Left cardiac atrium (tissue), 4 donors: ENCODE results near the gene ADAMTS4. TPM values are rescaled to one million over a fixed set of nuclear protein-coding genes. Genes with fewer than 3 reads are reported as not detected.

Source experiments
- ATAC-seq, 2 donors: fragments of 200-7000 bp; cut with Tn5 transposase; one replicate each; pipeline ENCODE4 v1.9.1; 2020; ENCODE audit warnings: mild to moderate bottlenecking in 2 of 2, moderate library complexity in 2 of 2
- DNase-seq: peaks from one replicate; pipeline ENCODE4 v3.0.0-alpha.2; 2020
- intact Hi-C, 2 donors: fragments of 100-400 bp; cut with DNase I; formaldehyde crosslinking; loops; one replicate each; pipeline versions ENCODE4 v1.14.1 to v1.15.1; 2022 to 2023
- total RNA-seq, 2 donors: library from RNA; stranded (reverse); fragmentation: NEBNext Ultra II Directional; extraction: Animal tissue kit (Norgen Biotek cat#: 25700); gene quantifications; one replicate each; pipeline ENCODE4 v1.2.1, GENCODE V29; 2021
- donor health status: DM: no; HTN: yes; CAD: no.
- donor health status: DM: no; HTN: yes; CAD: no; lungs with severe emphysema.
- donor health status: DM: yes; HTN: yes; CAD: no.
- donor health status: Dilated cardiomyopathy.

Gene ADAMTS4
- total RNA-seq, 2 donors from 2014 or later, result 16.5 to 117 TPM

DNA sequence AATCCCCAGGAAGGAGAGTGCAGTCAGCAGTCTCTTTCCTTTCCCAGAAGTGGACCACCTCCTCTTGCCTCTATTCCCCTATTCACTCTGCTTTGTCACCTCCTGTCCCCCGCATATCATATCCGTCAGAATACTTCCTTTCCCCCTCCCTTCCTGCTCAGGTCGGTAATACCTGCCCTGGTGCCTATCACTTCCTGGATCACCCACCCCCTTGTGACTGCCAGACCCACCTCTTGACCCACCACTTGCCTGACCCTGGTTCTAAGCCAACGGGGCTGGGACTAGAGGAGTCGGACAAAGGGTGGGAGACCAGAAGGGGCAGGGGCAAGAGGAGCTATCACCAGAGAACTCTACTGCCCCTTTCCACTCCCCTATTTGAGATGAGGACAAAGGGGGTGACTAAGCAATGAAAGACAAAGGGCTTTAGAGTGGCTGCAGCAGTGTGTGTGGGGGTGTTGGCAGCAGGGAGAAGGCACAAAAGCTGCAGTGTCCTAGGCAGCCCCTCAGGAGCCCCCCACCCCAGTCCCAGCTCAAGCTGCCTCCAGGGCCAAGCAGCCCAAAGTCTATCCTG lies 1.7 kb upstream of the ADAMTS4 start:
- DNase-seq (peak; percentile 30), ATAC-seq (no peak)
- intact Hi-C loops, result no loop called here

DNA sequence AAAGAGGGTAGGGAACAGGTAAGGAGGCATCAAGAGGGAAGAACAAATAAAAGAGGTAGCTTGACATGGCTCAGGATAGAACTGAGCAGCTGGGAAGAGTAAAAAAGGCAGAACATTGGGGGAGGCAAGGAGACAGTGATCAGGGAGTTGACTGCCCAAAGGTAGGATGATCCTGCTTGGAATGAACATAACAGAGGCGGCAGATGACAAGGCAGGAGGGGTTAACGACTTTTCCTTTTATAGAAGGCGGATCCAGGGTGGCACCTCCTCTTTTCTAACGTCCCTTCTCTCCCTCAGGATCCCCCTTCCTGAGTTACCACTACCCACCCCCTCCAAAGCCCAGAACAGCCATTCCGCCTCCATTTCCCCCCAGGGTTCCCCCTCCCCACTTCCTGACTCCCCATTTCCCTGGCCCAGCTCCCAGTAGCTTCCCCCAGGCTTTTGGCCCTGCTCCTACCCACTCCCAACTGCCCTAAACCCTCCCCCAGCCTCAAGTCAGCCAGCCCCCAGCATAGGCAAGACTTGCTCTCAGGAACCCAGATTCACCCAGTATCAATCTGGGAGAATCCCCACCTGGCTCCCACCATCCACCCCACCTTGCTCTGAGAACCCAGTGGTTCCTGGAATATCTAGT lies 769 bp upstream of the ADAMTS4 start:
- ATAC-seq (no peak), DNase-seq (peak; percentile 58)
- intact Hi-C loops, result loop anchor here (10.0 kb wide), 2 partner anchors 175 to 185 kb away; no protein-coding TSS in a partner anchor

DNA sequence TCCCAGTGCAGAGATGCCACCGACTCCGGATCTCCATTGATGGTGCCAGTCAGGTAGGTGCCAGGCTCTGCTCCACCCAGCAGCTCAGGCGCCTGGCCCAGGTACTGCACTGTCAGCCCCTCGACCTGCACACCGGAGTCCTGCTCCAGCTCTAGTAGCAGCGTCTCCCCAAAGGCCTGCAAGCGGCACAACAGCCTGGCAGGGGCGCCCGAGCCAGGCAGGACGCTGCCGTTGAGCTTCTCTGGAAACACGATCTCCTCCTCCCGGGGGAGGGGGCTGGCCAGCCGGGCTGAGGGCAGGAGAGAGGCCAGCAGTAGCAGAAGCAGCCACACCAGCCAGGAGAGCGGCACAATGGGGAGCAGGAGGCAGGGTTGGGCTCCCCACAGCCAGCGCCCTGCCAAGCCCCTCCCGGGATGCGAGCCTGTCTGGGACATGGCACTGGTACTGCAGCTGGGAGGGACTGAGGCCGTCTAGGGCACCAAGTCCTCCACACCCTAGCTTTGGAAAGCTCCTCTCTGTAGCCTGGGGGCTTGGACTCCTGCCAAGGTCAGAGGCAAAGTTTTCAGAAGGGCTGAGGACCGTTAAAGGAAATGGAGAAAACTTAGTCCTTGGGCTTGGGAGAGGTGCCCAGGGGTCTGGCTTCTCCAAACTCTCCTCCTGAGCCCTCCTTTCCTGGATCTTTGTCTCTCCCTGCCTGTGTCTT lies 509 bp downstream of the ADAMTS4 start:
- ATAC-seq, result peak; percentile 1 to 8
- intact Hi-C loops, result loop anchor here (10.0 kb wide), 2 partner anchors 176 to 186 kb away; no protein-coding TSS in a partner anchor

DNA sequence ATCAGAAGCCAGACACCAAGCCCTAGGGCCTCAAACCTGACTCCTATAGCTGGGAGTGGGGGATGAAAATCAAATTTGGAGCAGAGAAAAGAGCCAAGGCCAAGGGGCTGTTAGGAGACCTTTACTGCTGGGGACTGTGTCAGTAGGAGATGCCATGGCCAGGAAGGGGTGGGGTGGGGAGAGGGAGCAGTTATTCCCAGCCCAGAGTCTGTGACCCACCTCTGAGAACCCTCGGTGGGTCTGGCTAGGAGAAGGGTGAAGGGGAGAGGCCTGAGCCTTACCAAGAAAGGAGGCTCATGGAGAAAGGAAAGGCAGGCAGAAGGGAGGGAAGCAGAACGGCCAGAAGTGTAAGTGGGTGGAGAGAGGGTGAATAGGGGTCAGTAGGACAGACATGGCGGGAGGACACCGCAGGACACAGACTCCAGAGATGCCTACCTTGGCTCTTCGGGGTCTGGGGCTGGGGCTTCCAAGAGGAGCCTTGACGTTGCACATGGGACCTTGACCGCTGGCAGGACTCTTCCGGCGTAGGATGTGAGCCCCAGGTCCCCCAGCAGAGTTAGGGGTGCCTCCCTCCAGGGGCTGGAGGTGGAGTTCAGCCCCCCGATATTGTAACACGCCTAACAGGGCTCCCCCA lies 1.2 kb downstream of the ADAMTS4 start:
- DNase-seq (peak; percentile 29), ATAC-seq (no peak)
- intact Hi-C loops, result loop anchor here (10.0 kb wide), 2 partner anchors 177 to 187 kb away; no protein-coding TSS in a partner anchor

More for the DNA sequence above, 509 bp downstream of the ADAMTS4 start:
- DNase-seq, result peak; percentile 69

DNA sequence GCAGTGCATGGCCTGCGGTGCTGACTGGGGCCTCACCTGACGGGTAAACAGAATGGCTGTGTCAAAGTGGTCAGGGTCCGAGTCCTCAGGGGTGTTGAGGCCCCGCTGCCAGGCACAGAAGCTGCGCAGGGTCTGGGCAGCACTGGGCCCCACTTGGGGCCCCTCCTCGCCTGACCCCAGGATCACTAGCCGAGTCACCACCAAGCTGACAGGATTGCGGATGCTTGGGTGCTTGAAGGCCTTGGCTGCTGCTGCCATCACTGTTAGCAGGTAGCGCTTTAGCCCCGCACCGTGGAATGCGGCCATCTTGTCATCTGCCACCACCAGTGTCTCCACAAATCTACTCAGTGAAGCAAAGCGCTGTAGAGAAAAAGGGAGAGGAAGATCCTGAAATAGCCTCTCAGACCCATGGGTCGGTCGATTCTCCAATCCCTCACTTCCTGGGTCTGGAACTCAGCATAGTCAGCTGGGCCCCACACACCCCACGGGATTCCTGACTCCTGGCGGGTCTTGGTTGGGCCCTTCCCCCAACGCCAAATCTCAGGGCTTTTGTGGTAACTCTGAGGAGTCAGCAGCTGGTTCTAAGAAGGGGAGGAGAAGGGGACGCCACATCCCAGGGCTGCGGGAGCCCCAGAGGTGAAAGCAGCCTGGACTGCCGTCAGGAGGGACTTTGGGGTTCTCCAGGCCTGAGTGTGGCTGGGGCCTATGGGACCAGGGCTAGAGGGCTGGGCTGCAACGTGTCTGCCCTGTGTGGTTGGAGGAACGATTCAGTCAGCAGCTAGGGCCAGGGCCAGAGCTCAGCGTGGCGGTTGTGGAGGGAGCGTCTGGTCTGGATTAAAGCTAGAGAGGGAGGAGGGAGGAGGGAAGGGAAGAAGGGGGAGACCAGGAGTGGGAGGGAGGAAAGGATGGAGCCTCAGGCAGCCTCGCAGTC lies 2.1 kb downstream of the ADAMTS4 start:
- peak; percentile 6 to 9 for ATAC-seq
- peak; percentile 55 for DNase-seq
- intact Hi-C loops, result loop anchor here (10.0 kb wide), 2 partner anchors 178 to 188 kb away; no protein-coding TSS in a partner anchor

DNA sequence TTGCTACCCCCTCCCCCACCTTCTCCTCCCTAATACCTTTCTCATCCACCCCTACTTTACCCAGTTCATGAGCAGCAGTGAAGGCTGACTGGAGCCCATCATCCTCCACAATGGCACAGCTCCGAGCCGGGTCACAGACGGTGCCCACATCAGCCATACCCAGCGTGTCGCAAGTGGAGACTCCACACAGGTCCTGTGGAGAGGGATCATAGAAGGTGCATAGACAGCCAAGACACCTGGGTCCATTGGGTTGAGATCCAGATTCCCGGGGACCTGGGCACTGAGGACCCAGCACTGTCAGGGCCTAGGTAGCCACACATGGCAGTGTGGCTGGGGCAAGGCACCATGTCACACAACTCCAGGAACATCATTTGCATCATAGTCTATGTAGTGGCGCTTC lies 2.7 kb downstream of the ADAMTS4 start:
- DNase-seq (peak; percentile 22), ATAC-seq (no peak)
- intact Hi-C loops, result loop anchor here (10.0 kb wide), 2 partner anchors 179 to 189 kb away; no protein-coding TSS in a partner anchor

DNA sequence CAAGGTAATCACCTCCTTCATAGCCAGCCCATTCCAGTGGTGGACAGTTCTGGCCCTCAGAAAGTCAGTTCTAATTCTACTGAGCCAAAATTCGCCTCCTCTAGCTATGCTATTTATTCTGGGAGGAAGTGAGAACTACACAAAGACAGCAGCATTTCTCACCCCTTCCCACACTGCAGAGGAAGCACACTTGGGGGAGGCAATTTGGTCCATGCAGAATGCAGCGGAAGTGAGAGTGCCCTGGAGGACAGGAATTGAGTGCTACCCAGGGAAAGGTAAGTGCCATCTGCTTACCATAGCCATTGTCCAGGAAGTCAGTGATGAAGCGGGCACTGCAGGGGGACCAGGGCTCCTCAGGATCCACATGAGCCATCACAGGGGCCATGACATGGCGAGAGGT lies 3.7 kb downstream of the ADAMTS4 start:
- no peak for ATAC-seq
- peak; percentile 17 for DNase-seq
- intact Hi-C loops, result loop anchor here (10.0 kb wide), 2 partner anchors 180 to 190 kb away; no protein-coding TSS in a partner anchor

DNA sequence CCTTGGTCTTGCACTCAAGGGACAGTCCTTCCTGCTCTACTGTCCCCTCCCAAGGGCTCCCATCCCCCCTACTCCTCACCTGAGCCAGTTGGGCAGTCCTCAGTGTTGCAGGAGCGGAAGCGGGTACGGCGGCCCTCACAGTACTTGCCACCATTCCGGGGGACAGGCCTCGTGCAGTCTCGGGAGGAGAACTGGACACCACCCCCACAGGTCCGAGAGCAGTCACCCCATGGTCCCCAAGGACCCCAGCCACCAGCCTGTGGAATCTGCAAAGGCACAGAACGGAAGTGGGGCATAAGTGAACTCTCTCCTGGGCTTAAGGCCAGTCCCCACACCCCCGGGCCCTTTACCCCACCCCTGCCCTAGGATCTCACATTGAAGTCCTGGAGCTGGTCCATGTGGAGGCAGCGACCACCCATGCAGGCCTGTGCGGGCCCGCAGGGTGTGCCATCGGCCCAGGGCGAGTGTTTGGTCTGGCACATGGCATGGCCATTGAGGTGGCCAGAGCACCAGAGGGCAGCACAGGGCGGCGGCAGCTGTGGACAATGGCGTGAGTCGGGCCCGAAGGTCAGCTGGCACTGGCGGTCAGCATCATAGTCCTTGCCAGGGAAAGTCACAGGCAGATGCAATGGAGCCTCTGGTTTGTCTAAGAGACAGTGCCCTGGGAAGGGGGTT lies 5.2 kb downstream of the ADAMTS4 start:
- peak; percentile 45 for DNase-seq
- ATAC-seq, result peak in 1 of 2 donors; percentile 18
- intact Hi-C loops, result loop anchor here (10.0 kb wide), 2 partner anchors 181 to 191 kb away; no protein-coding TSS in a partner anchor

DNA sequence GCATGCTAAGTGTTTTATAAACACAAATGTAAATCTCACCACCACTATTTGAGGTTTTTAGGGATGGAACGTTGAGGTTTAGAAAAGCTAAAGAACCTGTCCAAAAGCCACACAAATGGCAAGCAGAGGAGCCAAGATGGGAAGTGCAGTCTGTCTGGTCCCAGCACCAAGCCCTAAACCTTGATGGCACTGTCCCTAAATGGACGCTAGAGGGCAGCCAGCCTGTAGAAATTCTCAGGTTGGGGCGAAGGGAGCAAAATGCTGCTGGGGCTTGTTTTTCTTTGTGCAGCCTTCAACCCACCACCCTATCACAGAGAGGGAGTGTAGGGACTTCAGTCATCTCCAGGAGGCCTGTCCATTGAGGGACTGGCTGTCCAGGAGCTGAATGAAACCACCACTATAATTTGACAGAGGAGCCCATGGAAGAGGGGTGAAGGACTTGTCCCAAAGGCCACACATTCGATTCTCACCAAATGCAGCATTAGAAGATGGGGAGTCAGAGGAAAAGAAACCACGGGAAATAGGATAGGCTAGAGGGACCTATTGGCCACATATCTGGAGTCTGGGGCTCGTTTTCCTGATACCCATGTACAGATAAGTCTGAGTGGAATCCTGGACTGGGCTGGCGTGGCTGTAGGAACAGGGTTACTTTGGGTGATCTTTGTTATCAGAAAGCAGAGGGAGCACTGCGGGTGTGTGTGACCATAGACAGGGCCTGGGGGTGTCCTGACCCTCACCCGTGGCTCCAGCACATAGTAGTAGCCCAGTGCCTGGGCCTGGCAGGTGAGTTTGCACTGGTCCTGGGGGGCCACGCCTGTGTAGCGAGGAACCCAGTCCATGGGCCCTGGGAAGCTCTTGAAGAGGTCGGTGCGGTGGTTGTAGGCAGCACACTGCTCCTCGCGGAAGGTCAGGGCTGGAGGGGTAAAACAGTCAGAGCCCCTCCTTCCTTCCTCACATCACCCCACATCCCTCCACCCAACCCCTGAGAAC lies 6.1 kb downstream of the ADAMTS4 start:
- ATAC-seq (peak; percentile 44 to 53), DNase-seq (peak; percentile 67)
- intact Hi-C loops, result loop anchor here (10.0 kb wide), 2 partner anchors 182 to 192 kb away; no protein-coding TSS in a partner anchor

DNA sequence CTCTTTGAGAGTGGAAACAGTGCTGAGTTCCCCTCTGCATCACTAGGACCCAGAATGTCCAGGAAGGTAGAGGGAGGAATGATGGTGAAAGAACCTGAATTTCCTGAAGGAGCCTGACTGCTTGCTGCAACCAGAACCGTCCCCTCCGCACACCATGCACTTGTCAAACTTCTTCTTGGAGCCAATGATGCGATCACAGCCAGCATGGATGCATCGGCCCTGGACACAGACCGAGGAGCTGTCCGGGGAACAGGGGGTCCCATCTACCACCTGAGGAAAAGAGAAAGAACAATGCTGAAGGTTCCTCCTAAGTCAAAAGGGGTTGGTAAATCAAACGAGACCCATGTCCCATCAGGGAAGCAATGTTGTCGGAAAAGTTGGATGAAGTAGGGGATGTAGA lies 6.9 kb downstream of the ADAMTS4 start:
- DNase-seq (no peak), ATAC-seq (no peak)
- intact Hi-C loops, result loop anchor here (10.0 kb wide), 2 partner anchors 183 to 193 kb away; no protein-coding TSS in a partner anchor

DNA sequence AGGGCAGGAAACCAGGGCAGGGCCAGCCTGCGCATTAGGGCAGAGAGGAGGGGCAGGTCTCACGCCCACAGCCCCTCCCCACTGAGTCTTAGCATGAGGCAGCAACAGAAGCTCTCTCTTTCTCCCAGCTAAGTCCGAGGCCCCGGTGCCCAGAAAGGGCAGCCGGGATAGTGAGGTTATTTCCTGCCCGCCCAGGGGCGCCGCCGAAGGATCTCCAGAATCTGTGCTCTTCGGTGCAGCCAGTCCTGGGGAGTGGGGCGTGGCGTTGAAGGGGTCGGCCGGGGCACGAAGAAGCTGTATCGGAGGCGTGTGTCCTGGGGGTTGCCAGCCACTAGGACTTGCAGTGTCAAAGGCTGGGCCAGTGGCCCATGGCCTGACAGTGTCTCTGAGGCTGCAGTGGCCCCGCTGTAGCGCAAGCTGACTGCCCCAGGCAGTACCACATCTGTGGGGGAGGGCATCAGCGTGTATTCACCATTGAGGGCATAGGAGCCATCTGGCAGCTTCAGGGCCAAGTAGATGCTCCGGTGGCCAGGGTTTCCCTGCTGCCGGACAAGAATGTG lies 7.8 kb downstream of the ADAMTS4 start:
- no peak for ATAC-seq
- peak; percentile 42 for DNase-seq

DNA sequence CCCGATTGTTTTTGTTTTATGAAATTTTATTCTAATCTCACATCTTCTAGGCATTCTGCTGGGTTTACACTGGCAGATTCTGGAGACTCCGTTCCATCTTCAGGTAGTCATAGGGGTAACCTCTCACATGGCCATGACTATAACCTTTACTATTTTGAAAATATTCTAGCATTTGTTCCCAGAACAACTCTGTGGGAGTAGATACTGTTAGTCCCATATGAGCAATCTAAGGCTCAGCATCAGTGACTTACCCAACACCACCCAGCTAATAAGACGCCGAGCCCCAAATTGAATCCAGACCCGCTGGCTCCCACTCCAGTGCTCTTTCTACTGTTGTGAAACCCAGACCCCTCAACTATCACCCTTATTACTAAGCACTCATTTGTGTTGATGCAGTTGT lies 9.8 kb downstream of the ADAMTS4 start:
- DNase-seq (peak; percentile 27), ATAC-seq (no peak)
- intact Hi-C loops, result no loop called here

More for the DNA sequence above, 7.8 kb downstream of the ADAMTS4 start:
- intact Hi-C loops, result loop anchor here (10.0 kb wide), 2 partner anchors 184 to 194 kb away; no protein-coding TSS in a partner anchor

DNA sequence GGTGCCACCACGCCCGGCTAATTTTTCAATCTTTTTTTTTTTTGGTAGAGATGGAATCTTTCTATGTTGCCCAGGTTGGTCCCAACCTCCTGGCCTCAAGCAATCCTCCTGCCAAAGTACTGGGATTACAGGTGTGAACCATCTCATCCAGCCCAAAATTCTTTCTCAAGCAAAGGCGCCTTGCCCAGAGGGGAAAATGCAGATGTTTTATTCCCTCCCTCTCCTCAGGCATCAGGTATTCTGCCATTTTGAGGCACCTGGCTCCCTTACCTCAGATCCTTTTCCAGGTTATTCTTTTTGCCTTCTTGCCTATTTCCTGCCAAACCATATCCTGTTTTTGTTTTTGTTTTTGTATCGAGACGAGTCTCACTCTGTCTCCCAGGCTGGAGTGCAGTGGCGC lies 10.5 kb downstream of the ADAMTS4 start:
- intact Hi-C loops, result no loop called here
- no peak for ATAC-seq
- DNase-seq, result no peak

DNA sequence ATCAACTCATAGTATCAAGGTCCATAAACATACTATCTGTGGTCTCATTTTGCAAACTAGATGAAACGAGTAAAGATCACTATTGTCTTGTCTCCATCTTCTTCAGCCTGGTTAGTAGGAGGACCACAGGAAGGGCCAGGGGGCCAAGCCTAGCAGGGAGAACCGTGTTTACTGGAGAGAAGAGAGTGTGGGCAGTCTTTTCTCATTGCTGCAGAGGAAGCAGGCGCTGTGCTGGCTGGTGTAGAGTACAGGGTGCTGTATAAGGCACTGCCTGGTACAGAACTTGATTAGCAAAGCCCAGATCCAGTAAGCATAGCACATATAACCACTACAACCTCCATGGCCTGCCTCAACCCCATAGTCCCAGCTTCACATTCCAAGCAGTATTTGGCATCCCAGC lies 11.5 kb downstream of the ADAMTS4 start:
- ATAC-seq (peak in 1 of 2 donors; percentile 3), DNase-seq (peak; percentile 20)
- intact Hi-C loops, result no loop called here

DNA sequence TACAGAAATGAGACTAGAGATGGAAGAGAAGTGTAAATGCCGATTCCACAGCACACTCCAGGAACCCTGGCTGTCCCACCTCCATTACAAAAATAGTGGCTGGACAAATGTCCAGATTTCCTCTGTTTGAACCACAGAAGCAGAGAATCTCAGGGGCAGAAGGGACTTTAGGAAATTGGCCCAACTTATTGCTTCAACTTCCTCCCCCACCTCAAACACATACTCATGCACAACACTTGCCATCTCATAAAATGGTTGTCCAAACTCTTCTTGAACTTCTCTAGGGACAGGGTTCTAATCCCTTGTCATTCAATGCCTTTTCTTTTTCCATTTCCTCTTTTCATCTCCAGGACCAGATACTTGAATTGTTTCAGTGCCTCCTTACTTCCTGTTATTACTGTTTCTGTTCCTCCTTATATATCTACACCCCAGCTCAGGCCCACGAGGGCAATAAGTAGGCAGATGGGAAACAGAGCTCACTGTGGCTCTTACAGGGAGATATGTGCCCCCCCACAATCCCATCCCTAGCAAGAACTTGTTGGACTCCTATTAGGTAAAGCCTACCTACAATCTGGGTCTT lies 13.0 kb downstream of the ADAMTS4 start:
- ATAC-seq, result peak; percentile 13 to 33
- DNase-seq, result peak; percentile 20
- intact Hi-C loops, result no loop called here

DNA sequence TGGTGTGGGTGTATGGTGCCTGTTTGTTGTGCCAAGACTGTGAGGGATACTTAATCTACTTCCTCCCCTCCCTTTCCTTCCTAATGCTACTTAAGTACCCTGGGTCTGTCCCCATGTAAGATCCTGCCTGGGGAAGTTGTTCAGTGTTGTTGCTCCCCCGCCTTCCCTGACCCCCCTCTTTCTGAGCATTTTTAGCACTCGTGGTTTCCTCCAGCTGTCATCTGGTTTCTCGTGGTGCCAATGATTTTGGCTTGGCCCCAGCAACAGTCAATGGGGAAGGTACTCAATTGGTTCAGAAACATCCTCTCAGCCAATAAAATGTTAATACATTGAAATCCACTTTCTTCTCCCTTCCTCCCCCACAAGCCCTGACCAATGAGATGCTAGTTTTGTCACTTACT lies 13.6 kb downstream of the ADAMTS4 start:
- peak; percentile 88 for DNase-seq
- intact Hi-C loops, result no loop called here
- peak; percentile 85 to 93 for ATAC-seq
